DND-41 (cell line): ENCODE results near the gene GTSE1.

Source experiments
- CTCF ChIP-seq: IDR thresholded peaks from 2 replicates; pipeline ENCODE4 v1.5.1; 2012; ENCODE audit warnings: borderline replicate concordance, low read length, moderate library complexity, mild to moderate bottlenecking; ENCODE audit not compliant: poor library complexity, severe bottlenecking; ENCODE audit errors: extremely low read depth
- EZH2 ChIP-seq: IDR thresholded peaks from 3 replicates; pipeline ENCODE4 v1.6.1; 2012; ENCODE audit warnings: borderline replicate concordance, low read depth, mild to moderate bottlenecking, moderate library complexity, low read length, inconsistent platforms; ENCODE audit not compliant: severe bottlenecking

GRCh38 chr22:46322711-46323110, 26.0 kb downstream of the GTSE1 start:
- no peak for TF ChIP-seq CTCF
- TF ChIP-seq EZH2, result no peak
